SHP77 (cell line): ENCODE measurements around the gene SLC2A9.

Experiments
- DNase-seq, 2 experiments: peaks; one replicate each; lab custom pipeline; 2025; lab: John Stamatoyannopoulos, UW

SLC2A9 gene

DNA sequence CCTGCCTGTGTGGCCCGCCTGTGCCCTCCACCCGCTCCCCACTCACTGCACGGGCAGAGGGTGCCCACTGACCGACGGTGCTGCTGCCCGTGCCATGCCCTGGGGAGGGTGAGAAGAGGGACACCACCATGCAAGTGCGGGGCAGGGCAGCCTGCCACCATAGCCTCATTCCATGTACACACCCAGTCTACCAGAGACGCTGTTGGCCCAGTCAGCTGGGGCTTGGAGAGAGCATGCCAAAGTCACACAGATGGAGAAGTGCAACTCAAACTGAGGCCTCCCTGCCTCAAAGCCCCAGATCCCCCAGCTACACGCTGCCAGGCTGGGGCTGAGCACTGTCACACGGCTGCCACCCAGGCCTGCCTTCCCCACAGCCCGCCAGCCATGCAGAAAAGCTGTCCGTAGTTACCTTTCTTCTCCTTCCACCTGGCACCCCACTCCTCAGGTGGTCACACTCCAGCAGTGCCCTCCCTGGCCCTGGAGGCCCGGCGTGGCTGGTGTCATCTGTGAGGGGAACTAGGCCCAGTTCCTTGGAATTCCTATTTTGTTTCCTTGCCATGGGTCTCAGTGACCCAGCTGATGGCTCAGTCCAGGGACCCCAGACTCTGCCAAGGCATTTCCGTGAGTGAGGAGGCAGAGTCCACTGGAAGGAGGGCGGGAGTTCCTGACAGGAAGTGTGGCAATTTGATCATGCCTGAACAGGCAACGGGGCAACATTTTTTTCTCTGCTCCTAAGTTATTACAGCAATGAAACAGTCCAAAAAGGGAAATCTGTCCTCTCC is at the start of gene SLC2A9:
Gene SLC2A9, minus strand, starts transcription at position 627 of the 782 bp plus-strand sequence. Its CDS starts 68 bp downstream, at position 559.
- no peak for DNase-seq

DNA sequence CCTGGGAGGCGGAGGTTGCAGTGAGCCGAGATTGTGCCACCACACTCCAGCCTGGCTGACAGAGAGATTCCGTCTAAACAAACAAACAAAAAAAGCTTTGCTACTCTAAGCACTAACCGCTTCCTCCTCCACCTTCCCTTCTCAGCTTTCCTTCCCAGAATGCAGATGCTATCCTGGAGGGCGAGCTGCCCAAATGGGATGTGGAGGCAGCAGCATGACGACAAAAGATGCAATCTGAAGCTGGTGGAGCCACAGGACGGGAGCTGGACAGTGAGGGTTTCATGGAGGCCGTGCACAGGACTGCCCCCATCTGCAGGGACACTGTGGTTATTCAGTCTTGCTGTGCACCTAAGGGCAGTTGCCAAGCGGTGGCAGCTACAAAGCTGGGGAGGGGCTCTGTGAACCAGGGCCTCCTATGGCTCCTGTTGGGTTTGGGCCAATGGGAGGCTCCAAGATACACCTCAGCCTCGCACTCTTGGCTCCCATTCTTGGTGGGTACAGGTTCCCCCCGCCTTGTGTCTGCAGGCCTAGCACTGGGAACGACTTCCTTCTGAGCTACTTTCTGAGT is 47.9 kb upstream of the SLC2A9 start:
- DNase-seq, result no peak

DNA sequence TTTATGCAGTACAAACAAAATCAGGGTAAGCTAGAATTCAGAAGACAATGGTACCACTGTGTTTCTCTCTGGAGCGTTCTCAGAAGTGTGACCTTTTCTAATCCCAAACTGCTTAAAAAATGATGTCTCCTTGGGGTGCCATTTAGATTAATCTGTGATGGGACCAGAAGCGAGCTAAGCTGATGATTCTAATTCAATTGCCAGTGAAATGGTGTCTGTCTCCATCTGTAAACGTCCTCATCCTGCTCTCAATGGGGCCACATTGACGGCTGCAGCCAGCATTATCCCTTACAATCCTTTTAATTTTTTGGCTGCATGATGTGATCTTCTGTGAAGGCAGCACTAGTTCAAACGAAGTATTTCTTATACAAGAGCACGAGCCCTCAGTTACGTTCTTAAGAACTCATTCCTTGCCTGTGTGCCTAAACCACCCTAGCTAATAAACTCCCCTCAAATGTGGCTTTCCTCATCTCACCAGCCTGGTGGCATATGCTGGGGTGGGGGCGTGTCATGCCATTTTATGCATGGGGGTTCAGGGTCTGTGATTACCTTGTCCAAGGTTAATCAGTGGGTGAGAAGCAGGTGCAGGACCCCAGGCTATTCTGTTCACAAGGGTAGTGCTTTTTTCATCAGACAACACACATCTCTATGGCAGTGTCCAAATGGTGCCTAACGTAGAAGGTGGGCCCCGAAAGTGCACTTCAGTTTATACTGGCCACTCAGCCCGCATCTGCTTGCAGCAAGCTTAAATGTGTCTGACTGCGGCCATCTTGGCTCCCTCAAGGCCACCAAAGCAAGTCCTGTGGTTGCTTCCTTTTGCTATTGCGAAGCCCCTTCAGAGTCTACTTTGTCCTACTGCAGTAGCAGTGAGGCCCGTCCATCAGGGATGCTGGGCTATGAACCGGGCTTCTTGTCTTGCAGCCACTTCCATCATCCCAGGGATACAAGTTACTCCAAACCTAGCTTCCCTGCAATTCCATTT is 45.7 kb upstream of the SLC2A9 start:
- DNase-seq, result no peak

DNA sequence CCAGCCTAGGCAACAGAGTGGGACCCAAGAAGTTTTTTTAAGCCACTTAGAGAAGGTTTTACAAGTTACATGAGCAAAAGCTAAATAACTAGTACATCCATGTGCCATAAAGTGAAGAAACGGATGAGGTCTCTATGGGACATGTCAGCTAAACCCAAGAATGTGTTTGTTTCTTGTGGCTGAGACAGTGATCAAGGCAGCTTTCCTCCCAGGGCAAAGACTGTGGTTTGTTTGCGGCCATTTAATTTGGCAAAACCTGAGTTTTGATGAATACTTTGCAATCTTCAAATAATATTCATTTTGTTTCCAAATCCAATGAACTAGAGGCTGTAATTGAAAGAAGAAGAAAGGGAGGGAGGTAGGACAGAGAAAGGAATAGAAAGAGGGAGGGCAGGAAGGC is 44.9 kb upstream of the SLC2A9 start:
- no peak for DNase-seq

DNA sequence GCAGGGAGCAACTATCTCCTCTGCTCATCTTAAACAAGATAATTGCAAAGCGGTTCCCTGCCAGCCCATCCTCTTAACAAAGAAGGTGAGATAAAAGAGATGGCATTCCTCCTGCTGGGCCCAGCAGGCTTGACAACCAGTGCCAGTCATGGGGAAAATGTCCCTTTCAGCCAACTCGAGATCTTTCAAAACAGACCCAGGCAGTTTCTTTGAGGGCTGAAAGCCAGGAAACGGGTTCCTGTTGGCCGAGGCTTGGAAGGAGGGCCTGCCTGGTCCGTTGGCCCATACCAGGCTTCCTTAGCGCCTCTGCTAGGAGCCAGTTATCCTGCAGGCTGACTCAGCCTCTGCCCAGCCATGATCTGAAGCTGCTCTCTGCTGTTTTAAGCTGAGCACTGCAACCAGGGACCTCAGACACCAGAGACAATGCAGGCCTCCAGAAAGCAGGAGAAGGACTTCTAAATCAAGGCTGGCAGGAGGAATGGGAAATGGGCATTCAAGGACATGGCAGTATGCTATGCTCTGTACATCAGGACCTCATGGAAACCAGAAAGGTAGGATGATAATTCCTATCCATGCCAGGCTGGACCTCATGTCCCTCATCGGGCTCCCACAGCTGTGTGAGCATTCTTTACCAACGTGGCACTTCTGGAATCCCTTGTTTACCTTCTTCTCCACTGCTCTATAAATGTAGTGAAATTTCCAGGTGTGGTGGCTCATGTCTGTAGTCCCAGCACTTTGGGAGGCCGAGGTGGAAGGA is 42.4 kb upstream of the SLC2A9 start:
- peak; percentile 0 to 6 for DNase-seq

DNA sequence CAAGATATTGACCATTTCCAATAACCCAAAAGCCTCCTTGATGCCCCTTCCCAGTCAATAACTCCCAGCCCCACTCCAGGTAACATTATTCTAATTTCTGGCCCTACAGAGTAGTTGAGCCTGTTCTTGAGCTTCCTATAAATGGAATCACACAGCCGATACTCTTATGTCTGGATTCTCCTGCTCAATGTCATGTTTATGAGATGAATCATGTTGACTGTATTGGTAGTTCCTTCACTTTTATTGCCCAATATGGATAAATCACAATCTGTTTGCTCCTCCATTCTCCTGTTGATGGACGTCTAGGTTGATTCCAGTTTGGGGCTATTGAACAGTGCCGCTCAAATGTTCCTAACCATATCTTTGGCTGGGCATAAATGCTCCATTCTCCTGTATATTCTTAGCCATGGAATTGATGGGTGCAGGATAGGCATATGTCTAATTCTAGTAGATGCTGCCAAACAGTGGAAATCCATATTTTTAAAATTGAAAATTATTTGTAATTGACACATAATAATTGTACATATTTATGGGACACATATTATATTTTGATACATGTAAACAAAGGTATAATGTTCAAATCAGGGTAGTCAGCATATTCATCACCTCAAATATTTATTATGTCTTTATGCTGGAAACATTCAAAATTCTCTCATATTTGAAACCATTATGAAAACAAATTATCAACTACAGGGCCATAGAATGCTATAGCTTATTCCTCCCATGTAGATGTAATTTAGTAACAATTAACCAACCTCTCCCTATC is 40.5 kb upstream of the SLC2A9 start:
- no peak for DNase-seq

DNA sequence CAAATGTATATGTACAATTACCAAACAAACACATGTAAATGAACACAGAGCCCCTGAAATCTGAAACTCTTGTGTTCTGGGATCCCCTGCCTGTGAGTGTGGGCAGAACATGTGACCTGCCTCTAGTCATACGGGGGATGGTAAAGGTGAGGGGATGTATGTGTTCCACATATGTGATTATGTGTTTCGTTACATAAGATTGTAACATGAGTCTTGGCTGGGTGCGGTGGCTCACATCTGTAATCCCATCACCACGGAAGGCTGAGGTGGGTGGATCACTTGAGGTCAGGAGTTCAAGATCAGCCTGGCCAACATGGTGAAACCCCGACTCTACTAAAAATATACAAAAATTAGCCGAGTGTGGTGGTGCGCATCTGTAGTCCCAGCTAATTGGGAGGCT is 37.1 kb upstream of the SLC2A9 start:
- DNase-seq, result no peak

DNA sequence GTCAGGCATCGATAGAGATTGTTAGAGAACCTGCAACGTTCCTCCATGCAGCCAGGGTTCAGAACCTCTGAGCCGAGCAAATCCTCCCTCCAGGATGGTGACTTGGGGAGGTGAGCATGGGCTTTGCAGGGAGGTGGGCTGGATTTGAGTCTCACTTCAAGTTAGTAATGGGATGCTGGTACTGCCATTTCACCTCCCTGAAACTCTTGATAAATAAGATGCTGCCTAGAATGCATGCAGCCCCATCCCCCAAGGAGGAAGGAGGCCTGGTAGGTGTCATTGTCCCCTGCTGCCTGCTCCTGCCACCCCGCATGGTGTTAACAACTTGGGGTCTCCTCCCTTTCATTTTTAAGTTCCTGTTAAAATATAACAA is 35.7 kb upstream of the SLC2A9 start:
- DNase-seq, result no peak

DNA sequence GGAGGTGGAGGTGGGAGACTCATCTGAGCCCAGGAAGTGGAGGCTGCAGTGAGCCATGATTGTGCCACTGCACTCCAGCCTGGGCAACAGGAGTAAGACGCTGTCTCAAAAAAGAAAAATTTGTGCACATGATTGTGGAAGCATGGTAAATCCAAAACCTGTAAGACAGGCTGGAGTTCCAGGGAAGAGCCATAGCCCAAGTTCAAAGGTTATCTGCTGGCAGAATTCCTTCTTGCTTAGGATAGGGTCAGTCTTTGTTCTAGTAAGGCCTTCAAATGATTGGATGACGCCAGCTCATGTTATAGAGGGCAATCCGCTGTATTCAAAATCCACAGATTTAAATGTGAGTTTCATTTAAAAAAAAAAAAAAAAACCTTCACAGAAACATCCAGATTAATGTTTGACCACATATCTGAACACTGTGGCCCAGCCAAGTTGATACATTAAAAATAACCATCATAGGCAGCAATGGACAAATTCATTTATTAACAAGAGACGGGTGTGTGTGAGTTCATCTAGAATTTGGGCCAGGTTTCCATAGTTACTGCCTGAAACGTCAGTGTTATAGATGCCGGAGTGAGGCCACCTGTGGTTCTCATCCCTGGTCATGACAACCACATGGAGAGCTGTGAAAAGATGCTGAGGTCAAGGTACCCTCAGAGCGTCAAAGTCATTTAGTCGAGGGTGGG is 35.2 kb upstream of the SLC2A9 start:
- DNase-seq, result no peak

DNA sequence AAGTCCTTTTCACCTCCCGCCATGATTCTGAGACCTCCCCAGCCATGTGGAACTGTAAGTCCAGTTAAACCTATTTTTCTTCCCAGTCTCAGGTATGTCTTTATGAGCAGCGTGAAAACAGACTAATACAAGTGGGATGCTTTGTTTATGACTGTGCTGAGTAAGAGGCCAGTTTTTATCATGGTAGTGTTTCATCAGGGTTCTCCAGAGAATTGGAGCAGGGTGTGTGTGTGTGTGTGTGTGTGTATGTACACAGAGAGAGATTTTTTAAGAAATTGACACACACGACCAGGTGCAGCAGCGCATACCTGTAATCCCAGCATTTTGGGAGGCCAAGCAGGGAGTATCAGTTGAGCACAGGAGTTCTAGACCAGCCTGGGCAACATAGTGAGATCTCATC is 34.6 kb upstream of the SLC2A9 start:
- no peak for DNase-seq

DNA sequence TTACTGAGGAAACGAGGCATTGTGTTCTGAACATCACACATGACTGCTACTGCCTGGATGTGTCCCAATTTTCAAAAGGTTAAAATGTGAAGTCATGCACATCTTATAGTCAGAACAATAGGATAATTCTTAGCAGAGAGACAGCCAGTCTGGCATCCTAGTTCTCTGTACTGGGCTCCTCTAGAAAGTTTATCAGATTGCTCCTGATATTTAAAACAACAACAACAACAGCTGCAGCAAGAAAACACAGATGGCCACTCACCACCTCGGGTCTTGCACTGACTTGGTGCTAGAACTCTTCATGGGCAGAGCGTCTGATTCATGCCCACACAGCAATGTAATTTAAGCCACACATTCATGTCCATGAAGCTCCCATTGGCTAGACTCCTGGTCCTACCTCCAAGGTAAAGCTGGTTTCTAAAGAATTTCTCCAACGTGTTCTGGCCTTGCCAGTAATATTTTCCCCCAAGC is 33.3 kb upstream of the SLC2A9 start:
- DNase-seq, result no peak

DNA sequence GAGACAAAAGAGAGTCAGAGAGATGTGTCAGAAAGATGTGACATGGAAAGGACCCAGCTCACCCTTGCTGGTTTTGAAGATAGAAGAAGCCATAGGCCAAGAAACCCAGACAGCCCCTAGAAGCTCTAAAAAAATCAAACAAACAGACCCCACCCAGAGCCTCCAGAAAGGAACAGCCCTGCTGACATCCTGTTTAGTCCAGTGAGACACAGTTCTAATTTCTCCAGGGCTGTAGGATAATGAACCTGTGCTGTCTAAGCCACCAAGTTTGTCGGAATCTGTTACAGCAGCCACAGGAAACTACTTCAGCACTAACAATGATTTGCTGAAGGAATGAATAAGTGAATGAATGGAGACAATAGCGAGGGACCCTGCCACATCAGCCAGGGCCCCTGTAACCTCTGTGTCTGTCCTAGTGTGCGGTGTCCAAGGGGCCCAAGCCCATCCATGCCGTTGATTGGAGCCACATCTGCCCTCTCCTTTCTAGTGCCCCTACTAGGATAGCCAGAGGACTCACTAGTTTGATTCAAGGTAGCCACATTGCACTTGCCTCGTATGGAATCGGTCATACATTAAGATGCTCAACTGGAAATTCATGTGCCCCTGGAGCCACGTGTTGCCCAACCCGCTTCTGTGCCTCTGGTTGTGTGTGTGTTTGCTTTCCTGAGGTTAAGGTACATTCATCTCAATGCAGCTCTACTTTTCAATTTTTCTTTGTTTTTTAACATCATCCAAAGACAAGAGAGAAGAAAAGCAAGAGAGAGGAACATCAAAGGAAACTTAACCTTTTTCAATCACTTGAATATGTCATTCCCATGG is 32.5 kb upstream of the SLC2A9 start:
- no peak for DNase-seq

DNA sequence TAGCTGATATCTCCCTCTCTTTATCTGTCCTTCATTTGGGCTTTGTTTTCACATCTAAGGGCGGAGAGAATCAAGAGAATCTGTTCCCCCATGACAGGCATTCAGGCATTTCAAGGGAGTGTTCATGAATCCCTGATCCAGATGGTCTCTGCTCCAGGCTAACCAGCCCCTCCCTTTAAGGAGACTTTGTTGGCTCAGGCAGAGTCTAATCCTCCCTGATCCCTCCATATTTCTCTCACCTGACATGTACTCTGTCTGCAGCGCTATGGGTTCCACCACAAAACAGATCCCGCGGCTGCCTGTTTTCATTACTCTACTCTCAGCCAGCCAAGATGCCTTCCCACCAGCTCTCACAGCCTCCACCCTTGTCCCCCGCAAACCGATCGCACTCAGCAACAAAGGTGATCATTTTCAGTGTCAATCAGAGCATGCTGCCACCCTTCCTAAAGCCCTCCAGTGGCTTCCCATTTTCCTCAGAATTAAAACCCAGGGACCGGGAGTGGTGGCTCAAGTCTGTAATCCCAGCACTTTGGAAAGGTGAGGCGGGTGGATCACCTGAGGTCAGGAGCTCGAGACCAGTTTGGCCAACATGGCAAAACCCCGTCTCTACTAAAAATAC is 30.3 kb upstream of the SLC2A9 start:
- no peak for DNase-seq

DNA sequence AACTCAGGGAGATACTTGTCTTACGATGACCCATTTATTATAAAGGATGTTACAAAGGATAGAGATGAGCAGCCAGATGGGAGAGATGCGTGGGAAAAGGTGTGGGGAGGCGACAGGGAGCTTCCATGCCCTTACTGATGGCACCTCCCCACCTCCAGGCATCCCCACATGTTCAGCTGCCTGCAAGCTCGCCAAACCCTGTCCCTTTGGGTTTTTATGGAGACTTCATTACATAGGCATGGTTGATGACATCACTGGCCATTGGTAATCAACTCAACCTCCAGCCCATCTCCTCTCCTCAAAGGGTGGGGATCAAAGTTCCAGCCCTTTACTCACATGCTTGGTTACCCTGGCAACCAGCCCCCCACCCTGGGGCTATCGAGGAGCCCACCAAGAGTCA is 29.4 kb upstream of the SLC2A9 start:
- DNase-seq, result no peak

DNA sequence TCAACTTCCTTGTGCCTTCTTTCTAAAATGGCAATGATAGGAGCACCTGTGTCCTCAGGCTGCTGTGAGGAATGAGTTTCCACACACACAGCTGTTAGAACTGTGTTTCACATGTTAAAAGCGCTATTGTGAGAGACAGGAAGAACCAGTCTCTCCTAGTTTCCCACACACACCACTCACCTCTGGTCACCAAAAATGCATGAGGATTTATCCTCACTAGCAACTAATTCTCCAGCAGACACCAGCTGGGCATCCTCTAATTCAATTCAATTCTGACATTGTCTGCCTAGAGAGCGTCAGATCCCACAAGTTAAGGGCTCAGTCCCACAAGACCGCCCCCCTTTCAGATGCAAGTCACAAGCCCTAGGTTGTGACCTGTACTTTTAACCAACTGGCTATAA is 29.0 kb upstream of the SLC2A9 start:
- DNase-seq, result no peak

DNA sequence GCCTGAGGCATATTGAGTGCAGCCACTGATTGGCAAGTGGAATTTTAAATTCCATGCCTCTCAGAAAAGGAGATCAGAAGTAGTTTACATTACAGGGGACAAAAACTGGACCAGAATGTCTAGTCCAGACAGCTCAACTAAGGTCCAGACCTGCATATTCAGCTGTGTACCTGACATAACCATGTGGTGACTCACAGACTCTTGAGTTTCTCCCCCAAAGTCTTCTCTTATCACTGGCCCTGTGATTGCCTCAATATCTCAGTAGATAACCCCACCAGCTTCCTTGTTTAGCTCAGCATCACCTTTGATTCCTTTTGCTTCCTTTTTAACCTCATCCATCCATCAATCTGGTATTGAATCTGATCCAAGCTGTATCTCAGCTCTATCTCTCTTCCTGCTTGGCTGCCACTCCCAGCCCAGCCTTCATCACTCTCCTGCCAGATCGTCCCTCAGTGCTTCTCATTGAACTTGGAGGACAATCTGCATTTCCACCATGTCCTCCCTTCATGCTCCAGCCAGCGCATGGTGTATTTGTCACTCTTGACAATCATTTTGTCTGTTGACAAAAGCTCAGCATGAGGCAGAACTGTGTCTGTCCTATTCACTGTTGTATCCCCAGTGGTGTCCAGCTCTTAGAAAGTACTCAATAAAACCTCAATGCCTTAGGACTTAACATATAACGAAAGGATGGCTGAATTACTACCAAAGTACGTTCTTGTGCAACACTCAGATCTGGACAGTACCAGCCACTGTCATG is 27.8 kb upstream of the SLC2A9 start:
- DNase-seq, result no peak

DNA sequence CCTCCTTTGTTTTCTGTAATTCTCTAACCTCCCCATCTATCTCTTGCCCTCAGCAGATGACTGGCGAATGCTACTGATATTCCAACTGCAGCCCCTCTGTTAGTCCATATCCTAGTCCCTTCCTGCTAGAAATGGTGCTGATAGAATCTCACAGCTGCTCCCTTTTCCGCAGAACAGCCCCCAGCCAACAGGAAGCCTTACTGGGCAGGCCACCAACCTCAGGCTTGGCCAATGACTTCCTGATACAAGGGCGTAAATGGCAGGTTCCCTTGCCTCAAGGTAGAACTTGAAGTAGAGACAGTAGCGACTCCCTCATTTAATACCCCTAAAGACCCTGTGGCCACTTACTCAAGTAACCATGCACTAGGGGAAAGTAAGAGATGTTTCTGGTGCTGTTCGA is 26.7 kb upstream of the SLC2A9 start:
- DNase-seq, result no peak

DNA sequence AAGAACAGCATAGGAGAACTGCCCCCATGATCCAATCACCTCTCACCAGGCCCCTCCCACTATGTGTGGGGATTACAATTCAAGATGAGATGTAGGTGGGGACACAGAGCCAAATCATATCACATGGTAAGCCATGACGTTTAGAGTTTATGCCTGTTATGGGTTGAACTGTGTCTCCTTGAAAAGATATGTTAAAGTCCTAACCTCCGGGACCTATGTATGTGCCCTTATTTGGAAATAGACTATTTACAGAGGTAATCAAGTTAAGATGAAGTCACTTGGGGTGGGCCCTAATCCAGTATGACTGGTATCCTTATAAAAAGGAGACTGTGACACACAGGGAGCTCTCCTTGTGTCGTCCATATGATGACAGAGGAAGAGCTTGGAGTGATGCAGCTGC is 25.2 kb upstream of the SLC2A9 start:
- no peak for DNase-seq
